ENCODE measurements around the gene MAN2A2. TPM values are rescaled to one million over a fixed set of nuclear protein-coding genes. Genes with fewer than 3 reads are reported as not detected.

MAN2A2 gene
- 27.9 to 31.5 TPM (median 31.0 TPM) in 3 replicates for total RNA-seq (2021)
- percentile 43 among the genes with signal in this experiment for Bru-seq, nascent RNA
- long read RNA-seq, experiment 1, full-length matches to known transcripts, result 1 of 50 reads
- long read RNA-seq, experiment 1, partial matches to known transcripts, result 8 of 50 reads
- long read RNA-seq, experiment 1, other reads (novel, unspliced or antisense), result 41 of 50 reads
- long read RNA-seq, experiment 2, partial matches to known transcripts, result 1 of 9 reads
- long read RNA-seq, experiment 2, other reads (novel, unspliced or antisense), result 8 of 9 reads
- long read RNA-seq, experiment 3, result 0 reads

- Mint-ChIP-seq H3K36me3 (peaks cover 7% of the 10 kb centered on the region), H3K4me1 (peaks cover 23% of the 10 kb centered on the region), H3K27me3 (ENCODE audit: low read depth) (peaks cover 26% of the 10 kb centered on the region), H3K9me3 (no peaks in the 10 kb centered on the region), H3K27ac (peak within 1 kb of the TSS; percentile 41; the same call in 1 of the 2 replicates), H3K4me3 (peak within 1 kb of the TSS; percentile 79)
- peak; percentile 43 for ATAC-seq
- ChIA-PET CTCF (interaction anchor here (0.6 to 7.3 kb wide), 24 partner anchors 8 to 627 kb away, joined by 3 to 194 read pairs (median 5); partner anchors contain the start of genes BLM, FES, HDDC3 and RCCD1), POLR2A (interaction anchor here (0.5 to 2.5 kb wide), 9 partner anchors 29 to 1028 kb away, joined by 3 to 17 read pairs (median 4); partner anchors contain the start of genes BLM, HDDC3, IQGAP1 and UNC45A)
- peak; percentile 65 for DNase-seq (ENCODE audit: low spot score)
- peak; percentile 81 for TF ChIP-seq HMGXB4 (CRISPR knock-in tag; IDR thresholded peaks at IDR 0.05)
- no peak for TF ChIP-seq CBFB (CRISPR knock-in tag; IDR thresholded peaks at IDR 0.05; ENCODE audit: low read depth)
- TF ChIP-seq USF1 (CRISPR knock-in tag; IDR thresholded peaks at IDR 0.05), result 0 out of 2 replicates have a peak, but pooled peaks have one; percentile 21
- no peak for TF ChIP-seq ZNF219 (CRISPR knock-in tag; IDR thresholded peaks at IDR 0.05; ENCODE audit: borderline replicate concordance)
- TF ChIP-seq ELF4 (CRISPR knock-in tag; IDR thresholded peaks at IDR 0.05; ENCODE audit: low read depth), result no peak
- TF ChIP-seq CTCF (IDR thresholded peaks at IDR 0.05), result no peak
- TF ChIP-seq MAX (CRISPR knock-in tag; IDR thresholded peaks at IDR 0.05), result no peak
- no peak for TF ChIP-seq ATF1 (CRISPR knock-in tag; IDR thresholded peaks at IDR 0.05)
- TF ChIP-seq FOXP1 (CRISPR knock-in tag; IDR thresholded peaks at IDR 0.05; ENCODE audit: borderline replicate concordance), result 0 out of 2 replicates have a peak, but pooled peaks have one; percentile 18
- peak; percentile 52; the same call in 1 of the 2 replicates for TF ChIP-seq ZNF423 (CRISPR knock-in tag; IDR thresholded peaks at IDR 0.05)
- TF ChIP-seq ZNF512 (CRISPR knock-in tag; IDR thresholded peaks at IDR 0.05; ENCODE audit: borderline replicate concordance), result no peak
- no peak for TF ChIP-seq ZSCAN18 (CRISPR knock-in tag; IDR thresholded peaks at IDR 0.05)
- TF ChIP-seq CDX4 (CRISPR knock-in tag; IDR thresholded peaks at IDR 0.05; ENCODE audit: borderline replicate concordance), result no peak
- TF ChIP-seq NR3C1 (CRISPR knock-in tag; conservative IDR thresholded peaks at IDR 0.05; ENCODE audit: low read depth), result no peak
- no peak for TF ChIP-seq FOXP4 (CRISPR knock-in tag; IDR thresholded peaks at IDR 0.05)
- TF ChIP-seq NR2C2 (CRISPR knock-in tag; IDR thresholded peaks at IDR 0.05), result no peak
Measured at GRCh38 chr15:90902840-90903732, at the start of gene MAN2A2. TSS of gene MAN2A2 (plus strand) at chr15:90903302. CDS start at chr15:90904208, 906 bp downstream.

All from WTC11 (cell line).